NCI-H187 treated with DMSO at 0.1 percent for 48 hours (cell line): Measurements from ENCODE around the gene ITFG2.
"Not testable (repeated sequence)": the region's sequence is repeated elsewhere in the genome, so short reads cannot be mapped to it uniquely, and the experiment has no call there.

Experiments used
- DNase-seq: peaks from one replicate; lab custom pipeline; 2025; lab: John Stamatoyannopoulos, UW

Gene ITFG2

DNA sequence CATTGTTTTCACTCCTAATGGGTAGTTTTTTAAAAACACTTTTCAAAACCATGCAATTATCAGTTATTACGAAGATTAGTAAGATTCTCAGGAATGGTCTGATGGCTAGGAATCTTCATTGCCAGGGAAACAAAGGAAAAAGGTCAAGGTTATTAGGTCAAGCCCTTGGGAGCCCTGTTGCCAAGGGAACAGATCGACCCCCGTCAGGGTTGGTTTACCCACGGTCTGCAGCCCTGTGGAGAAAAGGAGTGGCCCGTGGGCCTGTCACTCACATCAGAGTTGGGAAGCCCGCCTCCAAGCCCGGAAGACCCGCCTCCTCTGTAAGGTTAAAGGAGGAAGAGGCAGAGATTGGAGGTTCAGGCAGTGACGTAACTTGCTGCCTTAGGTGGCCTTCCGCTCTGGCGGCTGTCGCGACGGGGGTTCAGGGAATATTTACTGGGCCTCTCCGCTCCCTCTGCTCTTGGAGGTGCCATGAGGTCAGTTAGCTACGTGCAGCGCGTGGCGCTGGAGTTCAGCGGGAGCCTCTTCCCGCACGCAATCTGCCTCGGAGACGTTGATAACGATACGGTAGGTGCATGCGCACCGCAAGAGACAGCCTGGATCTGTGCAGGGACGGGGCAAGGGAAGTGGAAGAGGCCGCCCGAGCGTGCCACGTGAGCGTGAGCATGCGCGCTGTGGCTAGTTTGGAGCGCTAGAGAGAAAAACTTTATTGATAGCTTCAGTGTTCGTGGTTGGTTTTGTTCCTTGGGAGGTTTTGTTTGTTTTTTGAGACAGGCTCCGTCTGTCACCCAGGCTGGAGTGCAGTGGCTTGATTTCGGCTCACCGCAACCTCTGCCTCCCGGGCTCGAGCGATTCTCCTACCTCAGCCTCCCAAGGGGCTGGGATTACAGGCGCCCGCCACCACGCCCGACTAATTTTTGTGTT, at the start of gene ITFG2:
TSS of gene ITFG2 (plus strand) at position 379 of the 924 bp plus-strand sequence. CDS start at position 472, 93 bp downstream.
- peak; percentile 97 for DNase-seq

GRCh38 chr12:2764398-2764797, 48.1 kb upstream of the ITFG2 start:
- no peak for DNase-seq

GRCh38 chr12:2765052-2765451, 47.4 kb upstream of the ITFG2 start:
- no peak for DNase-seq

GRCh38 chr12:2765608-2766007, 46.9 kb upstream of the ITFG2 start:
- DNase-seq = no peak

GRCh38 chr12:2768224-2768961, 44.1 kb upstream of the ITFG2 start:
- no peak for DNase-seq

DNA sequence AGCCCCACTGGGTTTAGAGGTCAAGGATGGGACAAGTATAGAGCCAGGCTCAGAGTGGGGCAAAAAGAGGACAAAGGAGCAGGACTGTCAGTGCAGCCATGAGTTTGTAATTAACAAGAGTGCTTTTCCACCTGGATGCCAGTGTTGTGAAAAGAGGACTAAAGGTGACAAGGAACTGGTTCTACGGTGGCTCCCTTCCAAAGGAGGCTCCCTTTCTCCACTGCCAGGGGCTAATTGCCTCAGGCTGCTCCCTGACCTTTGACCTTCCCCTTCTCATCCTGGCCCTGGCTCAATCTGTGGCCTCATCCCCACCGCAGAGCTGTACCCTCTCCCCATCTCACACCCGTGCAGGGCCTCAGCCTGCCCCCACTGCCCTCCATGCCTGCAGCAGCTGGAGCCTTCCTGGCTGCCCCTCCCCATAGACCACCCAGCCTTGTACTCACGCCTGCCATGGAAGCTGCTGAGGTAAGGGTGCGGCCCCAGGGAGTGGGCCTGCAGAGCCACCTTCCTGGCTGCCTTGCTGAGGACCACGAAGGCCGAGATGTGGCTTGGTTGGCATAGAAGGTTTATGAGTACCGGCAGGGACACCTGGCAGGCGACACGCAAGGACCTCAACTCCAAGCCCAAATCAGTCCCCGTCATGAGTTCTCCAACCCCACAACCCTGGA, 42.5 kb upstream of the ITFG2 start:
- no peak for DNase-seq

GRCh38 chr12:2770544-2770943, 41.9 kb upstream of the ITFG2 start:
- DNase-seq = not testable (repeated sequence)

GRCh38 chr12:2772370-2772769, 40.1 kb upstream of the ITFG2 start:
- no peak for DNase-seq

- no peak for DNase-seq
These were observed 39.1 kb upstream of the ITFG2 start for GRCh38 chr12:2773199-2773875.

DNA sequence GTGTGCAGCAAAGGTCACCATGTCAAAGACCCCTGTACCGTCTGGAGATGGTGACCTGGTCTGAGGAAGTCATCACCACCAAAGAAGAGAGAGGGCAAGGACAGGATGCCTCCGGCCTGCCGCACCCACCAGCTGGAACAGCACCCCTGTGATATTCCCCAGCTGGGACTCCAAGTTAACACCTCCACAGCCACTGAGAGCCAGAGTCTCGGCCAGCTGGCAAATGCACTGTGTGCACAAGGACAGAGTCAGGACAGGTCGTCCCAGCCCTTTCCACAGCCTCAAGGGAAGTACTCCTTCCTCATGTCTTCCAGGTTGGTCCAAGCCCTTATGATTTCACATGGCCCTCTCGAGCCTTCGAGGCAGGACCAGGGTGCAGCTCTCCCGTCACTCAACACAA, 37.0 kb upstream of the ITFG2 start:
- DNase-seq = no peak

GRCh38 chr12:2776129-2776806, 36.2 kb upstream of the ITFG2 start:
- DNase-seq = no peak

- no peak for DNase-seq
These were observed 33.2 kb upstream of the ITFG2 start for GRCh38 chr12:2779281-2779680.

DNA sequence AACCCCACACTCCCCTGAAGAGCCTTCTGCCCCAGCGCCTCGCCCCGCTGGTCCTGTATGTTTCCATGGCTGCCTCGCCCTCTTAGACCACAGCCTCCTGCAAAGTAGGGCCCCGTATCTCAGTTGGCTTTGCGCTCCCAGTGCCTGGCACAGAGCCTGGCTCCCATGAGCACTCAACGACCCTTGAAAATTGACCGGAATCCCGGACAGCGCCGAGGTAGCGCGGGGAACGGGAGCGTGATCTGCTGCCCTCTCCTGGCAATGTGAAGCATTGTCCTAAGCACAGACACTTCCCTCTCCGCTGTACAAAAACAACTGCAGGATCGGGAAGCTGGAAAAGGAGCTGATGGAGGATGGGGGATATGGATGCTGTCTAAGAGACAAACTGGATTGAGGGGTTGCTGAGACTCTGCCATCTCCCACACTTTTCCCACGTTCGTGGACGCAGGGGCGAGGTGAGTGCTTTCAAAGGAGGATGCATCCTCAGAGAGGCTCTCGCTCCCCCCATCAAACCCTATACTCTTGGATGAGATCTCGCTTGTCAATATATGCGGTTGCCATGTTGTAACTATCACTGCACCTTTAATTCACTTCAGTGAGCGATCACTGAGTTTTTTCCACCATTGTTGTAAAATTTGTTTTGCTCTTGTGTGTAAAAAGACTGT, 28.4 kb upstream of the ITFG2 start:
- DNase-seq = no peak

- DNase-seq = no peak
These were observed 27.5 kb upstream of the ITFG2 start for GRCh38 chr12:2785017-2785416.

DNA sequence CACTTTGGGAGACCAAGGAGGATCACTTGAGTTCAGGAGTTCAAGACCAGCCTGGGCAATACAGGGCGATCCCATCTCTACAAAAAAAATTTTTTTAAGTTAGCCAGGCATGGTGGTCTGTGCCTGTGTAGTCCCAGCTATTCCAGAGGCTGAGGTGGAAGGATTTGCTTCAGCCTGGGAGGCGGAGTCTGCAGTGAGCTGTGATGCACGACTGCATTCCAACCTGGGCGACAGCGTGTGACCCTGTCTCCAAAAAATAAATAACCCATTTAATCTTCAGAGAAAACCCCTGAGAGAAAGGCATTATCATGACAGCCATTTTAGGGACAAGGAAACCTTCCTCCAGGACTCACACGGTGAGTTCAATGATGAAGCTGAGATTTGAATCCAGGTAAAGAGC, 21.4 kb upstream of the ITFG2 start:
- DNase-seq = no peak

GRCh38 chr12:2792671-2793500, 19.6 kb upstream of the ITFG2 start:
- DNase-seq = no peak

GRCh38 chr12:2793561-2793960, 18.9 kb upstream of the ITFG2 start:
- DNase-seq = no peak

GRCh38 chr12:2794191-2794735, 18.2 kb upstream of the ITFG2 start:
- no peak for DNase-seq

GRCh38 chr12:2794736-2795289, 17.7 kb upstream of the ITFG2 start, which contains the start of gene FKBP4:
FKBP4 (plus strand) TSS chr12:2794970; CDS start chr12:2795140, 170 bp downstream.
- DNase-seq = peak; percentile 27
